Suprapubic skin (tissue), 4 donors: Measurements from ENCODE around the gene ALG1. TPM values are rescaled to one million over a fixed set of nuclear protein-coding genes. Genes with fewer than 3 reads are reported as not detected.
A peak's percentile ranks its signal among the peaks of the same experiment; 100 is the strongest.
"Not testable (repeated sequence)": the region's sequence is repeated elsewhere in the genome, so short reads cannot be mapped to it uniquely, and the experiment has no call there.

Experiments
- DNase-seq, 2 donors: peaks; one replicate each; pipeline ENCODE4 v3.0.0-alpha.2; 2019; ENCODE audit warnings: low spot score in 2 of 2
- H3K27ac ChIP-seq: fragments of 200-600 bp; sonication (generic); one replicate; pipeline ENCODE4 v1.5.1; 2019
- H3K27me3 ChIP-seq: fragments of 200-600 bp; sonication (generic); one replicate; pipeline ENCODE4 v1.5.1; 2019
- H3K36me3 ChIP-seq: fragments of 200-600 bp; sonication (generic); one replicate; pipeline ENCODE4 v1.5.1; 2019
- H3K4me1 ChIP-seq: fragments of 200-600 bp; sonication (generic); one replicate; pipeline ENCODE4 v1.5.1; 2019
- H3K4me3 ChIP-seq: fragments of 200-600 bp; sonication (generic); one replicate; pipeline ENCODE4 v1.5.1; 2019; ENCODE audit warnings: mild to moderate bottlenecking
- H3K9me3 ChIP-seq: fragments of 200-600 bp; sonication (generic); one replicate; pipeline ENCODE4 v1.5.1; 2019
- WGBS: methylation state at CpG from one replicate; pipeline ENCODE4 v1.1.5; 2018; 5-methylcytosine and 5-hydroxymethylcytosine counted together
- total RNA-seq, 4 donors: library from RNA; depleted of rRNA; stranded (reverse); fragments of >200 nt; gene quantifications; one replicate each; pipeline ENCODE4 v1.1.0, GENCODE V29; 2016

ALG1 gene
- total RNA-seq, 4 donors from 2014 or later = 14.5 to 22.3 (median 19.0) TPM

DNA sequence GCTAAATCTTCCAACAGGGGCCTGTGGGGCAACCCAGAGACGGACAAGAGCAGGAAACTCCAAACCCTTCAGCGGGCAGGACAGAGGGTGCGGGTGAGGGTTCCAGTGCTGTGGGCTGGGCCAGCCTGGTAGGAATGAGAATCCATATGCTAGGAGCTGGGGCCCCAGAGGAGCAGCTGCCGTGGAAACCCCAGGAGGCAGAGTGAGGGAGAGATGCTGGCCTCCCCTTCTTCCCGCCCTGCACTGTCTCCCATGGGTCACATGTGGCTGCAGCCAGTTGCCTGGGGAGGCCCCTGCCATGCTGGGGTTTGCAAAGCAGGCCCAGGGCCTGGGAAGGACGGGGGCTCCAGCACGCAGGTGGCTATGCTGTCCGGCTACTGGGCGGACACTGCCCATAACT, 21.4 kb downstream of the ALG1 start:
- not testable (repeated sequence) for H3K4me3 ChIP-seq, H3K27ac ChIP-seq, H3K9me3 ChIP-seq, H3K27me3 ChIP-seq, H3K4me1 ChIP-seq, DNase-seq
- peaks cover 21% of the 10 kb centered on the region for H3K36me3 ChIP-seq
- 83% methylated on average over 3 of the region's 9 CpGs for WGBS

DNA sequence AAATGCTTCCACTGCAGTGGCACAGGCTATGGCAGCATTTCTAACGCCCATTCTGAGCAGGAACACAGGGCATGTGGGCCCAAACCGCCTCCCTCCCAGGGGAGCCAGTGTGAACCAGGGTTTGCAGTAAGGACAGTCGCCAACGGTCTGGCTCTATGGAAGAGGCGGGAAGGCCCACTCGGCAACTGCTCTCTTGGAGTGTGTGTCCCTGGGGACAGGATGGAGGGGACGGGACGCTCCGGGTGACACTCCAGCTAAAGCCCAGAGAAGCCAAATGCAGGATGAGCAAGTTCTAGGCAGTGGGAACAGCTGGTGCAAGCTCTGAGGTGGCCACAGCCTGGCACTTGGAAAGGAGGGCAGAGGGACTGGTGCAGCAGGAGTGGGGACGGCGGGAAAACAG, 22.1 kb downstream of the ALG1 start:
- 77% methylated on average over 10 of the region's 11 CpGs for WGBS
- H3K4me3 ChIP-seq, H3K4me1 ChIP-seq, H3K9me3 ChIP-seq, H3K27me3 ChIP-seq, H3K27ac ChIP-seq, DNase-seq: not testable (repeated sequence)
- H3K36me3 ChIP-seq = peaks cover 17% of the 10 kb centered on the region

DNA sequence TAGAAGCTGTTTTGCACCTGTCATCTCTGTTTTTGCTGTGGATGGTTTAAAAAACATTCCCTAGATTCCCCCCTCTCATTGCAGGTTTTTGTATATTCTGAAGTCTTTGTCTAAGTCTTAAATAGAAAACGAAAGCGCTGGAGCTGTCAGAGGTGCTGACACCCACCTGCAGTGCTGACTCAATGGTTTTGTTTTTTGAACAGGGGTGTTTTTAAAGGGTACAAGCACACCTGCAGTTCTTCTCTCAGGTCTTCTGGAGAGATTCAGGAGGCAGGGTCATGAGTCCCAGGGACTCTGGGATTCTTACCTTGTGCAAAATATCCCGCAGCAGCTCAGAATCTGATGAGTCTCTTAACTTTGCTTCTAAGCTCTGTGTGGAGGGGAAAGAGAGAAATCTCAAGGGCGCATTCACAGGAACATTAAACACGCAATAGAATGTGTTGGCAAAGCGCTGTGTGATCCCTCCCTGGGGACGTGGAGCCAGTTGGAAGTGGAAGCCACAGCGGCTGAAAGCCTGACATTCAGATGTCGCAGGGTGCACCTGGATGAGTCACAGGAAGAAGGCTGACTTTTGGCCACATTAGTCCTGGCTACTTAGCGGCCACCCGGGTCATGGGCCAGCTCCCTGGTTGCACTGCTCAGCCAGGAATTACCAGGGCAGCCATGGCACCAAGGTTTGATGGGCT, 23.6 kb downstream of the ALG1 start:
- not testable (repeated sequence) for H3K4me3 ChIP-seq, DNase-seq, H3K27ac ChIP-seq, H3K27me3 ChIP-seq, H3K9me3 ChIP-seq, H3K36me3 ChIP-seq
- WGBS = 51% methylated on average over 9 of the region's 11 CpGs
- H3K4me1 ChIP-seq = peaks cover 12% of the 10 kb centered on the region

DNA sequence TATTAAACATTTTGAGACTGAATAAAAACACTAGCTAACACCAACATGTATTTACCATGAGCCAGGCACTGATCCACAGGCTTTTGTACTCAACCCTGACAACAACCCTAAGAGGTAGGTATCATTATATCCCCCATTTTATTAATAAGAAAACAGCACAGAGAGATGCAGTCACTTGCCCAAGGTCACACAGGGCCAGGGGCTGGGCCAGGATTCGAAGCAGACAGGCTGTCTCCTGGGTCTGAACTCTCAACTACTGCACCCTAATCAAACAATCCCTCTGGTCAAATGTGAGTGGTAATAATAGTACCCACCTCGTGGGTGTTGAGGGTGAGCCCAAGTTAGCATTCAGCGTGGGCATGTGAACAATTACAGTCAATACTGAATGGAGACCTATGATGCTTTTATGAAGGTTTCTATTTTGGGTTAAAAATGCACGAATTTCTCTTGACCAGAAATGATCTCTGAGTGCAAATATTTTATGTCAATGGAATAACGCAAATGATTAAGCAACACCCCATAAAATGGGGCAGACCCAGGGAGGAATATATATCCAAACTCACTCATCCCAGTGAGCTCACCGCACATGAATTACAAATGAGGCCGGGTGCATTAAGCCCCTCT, 24.9 kb downstream of the ALG1 start:
- H3K36me3 ChIP-seq, H3K9me3 ChIP-seq, DNase-seq, H3K27me3 ChIP-seq, H3K27ac ChIP-seq: not testable (repeated sequence)
- Histone ChIP-seq H3K4me1 (peaks cover 12% of the 10 kb centered on the region), H3K4me3 (peak overlapping the region; percentile 86)
- 26% methylated on average over 6 of the region's 7 CpGs for WGBS

DNA sequence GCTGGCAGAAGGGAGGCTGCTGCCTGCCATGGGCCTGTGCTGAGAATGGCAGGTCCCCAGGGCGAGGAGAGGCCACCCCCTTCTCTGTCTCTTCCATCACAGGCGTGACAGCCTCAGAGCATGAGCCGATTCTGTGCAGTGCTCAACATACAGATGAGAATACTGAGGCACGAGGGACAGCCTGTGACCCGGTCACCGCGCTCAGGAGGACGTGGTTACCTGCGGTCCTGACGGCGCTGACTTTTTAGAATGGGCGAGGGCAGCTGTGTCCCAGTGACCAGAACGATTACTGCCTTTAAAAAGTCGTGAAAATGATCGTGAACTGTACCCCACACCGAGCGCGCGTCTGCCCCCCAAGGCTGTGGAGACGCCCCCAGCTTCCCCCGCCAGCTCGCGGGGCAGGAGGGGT, 25.4 kb downstream of the ALG1 start:
- peak in 1 of 2 donors; percentile 73 for DNase-seq
- peaks cover 12% of the 10 kb centered on the region for H3K4me1 ChIP-seq
- 3% methylated on average over 13 of the region's 23 CpGs for WGBS
- not testable (repeated sequence) for H3K27me3 ChIP-seq, H3K9me3 ChIP-seq, H3K36me3 ChIP-seq
- H3K4me3 ChIP-seq = peak overlapping the region; percentile 86
- H3K27ac ChIP-seq = peak overlapping the region; percentile 82

DNA sequence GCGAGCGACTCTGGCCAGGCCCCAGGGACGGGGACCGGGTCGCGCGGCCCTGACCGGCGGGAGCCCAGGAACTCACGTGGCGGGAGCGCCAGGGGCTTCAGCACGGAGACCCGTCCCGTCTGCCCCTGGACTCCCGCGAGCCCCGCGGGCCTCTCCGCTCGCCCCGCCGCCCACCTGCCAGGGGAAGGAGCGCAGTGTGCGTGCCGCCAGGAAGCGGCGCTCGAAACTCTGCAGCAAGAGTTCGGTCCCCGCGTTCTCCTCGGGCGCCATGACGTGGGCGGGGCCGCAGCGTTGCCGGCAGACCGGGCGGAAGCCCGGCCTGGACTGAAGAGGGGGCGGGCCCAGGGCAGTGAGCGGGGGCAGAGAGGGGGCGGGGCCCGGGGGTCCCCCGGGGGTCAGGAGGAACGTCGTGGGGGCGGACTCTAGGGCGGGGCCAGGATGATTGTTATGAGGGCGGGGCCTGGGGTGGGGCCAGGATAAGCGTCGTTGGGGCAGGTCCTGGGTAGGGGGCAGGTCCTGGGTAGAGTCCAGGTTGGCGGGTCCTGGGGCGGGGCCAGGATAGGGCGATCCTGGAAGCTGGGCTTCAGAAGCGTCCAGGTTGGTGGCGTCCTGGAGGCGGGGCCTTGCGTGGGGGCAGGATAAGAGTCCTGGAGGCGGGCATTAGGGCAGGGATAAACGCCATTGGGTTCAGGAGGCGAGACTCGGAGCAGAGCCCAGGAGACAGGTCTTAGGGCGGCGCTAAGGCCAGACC, 26.0 kb downstream of the ALG1 start, which contains the start of gene EEF2KMT:
Gene EEF2KMT (minus strand): TSS at position 326 of the 751 bp plus-strand sequence. CDS start 56 bp downstream, at position 270.
- Histone ChIP-seq H3K27ac (peak within 1 kb of the TSS; percentile 82), H3K4me3 (peak within 1 kb of the TSS; percentile 86), H3K4me1 (peaks cover 12% of the 10 kb centered on the region)
- H3K36me3 ChIP-seq, H3K27me3 ChIP-seq, H3K9me3 ChIP-seq: not testable (repeated sequence)
- DNase-seq = peak; percentile 99 to 100
- WGBS = 0% methylated on average over 9 of the region's 67 CpGs

DNA sequence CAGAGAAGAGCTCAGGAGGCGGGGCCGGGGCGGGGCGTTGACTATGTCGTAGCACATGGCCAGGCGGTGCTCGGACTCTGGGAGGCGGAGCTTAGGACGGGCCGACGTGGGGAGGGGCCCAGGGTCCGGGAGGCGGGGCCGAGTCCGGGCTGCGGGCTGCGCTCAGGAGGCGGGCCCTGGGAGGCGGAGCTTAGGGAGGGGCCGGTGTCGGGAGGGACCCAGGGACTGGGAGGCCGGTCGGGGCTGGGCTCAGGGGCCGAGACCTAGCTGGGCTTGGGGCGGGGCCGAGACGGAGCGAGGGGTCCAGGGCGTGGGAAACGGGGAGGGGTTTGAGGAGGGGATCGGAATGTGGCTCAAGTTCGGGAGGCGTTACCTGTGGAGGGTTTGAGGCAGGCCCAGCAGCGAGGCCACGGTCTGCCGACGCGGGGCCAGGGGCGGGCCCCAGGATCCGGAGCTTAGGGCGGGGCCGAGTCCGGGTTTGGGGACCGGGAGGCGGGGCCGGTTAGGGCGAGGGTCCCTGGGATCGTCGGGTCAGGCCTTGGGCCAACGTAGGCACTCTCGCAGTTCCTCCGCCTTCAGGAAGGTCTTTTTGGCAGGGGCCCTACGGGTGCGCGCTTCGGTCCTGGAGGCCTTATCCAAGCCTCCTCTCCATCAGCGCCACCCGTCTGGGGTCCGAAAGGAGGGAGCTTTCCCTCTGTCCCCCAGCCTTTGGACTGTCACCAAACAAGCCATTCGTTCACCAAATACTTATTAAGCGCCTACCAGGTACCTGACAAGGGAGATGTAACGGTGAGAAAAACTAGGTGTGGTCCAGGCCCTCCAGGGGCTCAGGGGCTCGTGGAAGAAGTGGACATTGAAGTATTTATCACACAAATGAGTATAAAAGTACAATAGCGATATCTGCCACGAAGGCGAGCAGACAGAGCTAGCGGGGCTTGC, 26.8 kb downstream of the ALG1 start:
- peaks cover 12% of the 10 kb centered on the region for H3K4me1 ChIP-seq
- H3K36me3 ChIP-seq, H3K27me3 ChIP-seq, H3K9me3 ChIP-seq: not testable (repeated sequence)
- H3K4me3 ChIP-seq = peak overlapping the region; percentile 86
- H3K27ac ChIP-seq = peak overlapping the region; percentile 82
- 4% methylated on average over 23 of the region's 67 CpGs for WGBS
- peak; percentile 83 to 90 for DNase-seq

DNA sequence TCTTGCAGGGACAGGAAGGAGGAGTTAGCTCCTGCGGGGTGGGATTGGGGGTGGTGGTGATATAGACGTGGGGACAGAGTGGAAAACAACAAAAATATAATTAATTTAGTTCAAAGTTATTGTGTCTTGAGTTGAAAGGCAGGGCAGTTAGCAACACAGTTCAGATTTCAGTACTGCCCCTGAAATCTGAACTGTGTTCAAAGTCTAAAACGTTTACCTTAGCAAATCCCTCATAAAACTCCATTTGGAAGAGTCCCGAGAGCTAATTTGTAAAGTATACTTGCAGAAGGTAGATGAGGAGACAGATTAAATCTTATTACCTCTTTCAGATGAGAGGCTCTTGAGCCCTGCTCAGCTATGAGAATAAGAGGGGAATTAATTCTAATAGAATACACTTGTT, 27.5 kb downstream of the ALG1 start:
- H3K4me1 ChIP-seq = peaks cover 12% of the 10 kb centered on the region
- not testable (repeated sequence) for H3K27ac ChIP-seq, H3K27me3 ChIP-seq, H3K4me3 ChIP-seq, H3K9me3 ChIP-seq, H3K36me3 ChIP-seq, DNase-seq
- WGBS = 16% methylated on average over 4 of the region's 4 CpGs

DNA sequence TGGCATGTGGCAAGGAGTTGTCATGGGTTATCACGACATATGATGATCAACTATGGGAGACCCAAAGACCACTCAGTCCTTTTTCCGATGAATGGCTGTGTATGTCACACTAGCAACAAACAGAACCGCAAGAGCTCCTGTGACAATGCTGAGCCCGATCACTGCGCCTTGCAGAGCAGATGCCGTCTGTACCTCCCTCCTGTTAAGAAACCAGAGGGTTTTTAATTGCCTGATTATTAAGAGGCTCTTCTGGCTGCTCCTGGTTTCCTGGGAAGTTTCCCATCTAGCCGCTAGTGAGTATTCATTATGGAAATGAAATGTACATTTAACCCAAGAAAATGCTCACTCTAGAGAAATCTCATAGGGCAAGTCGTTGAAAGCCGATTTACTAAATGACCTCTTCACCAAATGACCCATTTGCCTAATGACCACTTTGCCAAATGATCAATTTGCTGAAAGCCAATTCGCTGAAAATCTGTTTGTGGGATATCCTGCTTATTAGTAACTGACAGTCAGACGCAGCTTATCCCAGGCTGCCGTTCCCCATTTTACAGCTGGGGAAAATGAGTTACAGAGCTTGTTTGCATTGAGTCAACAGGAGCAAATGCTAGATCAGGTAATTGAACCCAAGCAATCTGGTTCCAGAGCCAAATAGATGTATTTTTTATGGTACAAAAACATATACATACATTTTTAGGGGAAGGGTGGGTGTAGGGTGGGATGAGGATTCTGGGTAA, 31.8 kb downstream of the ALG1 start:
- H3K4me3 ChIP-seq, H3K36me3 ChIP-seq, H3K27me3 ChIP-seq, H3K9me3 ChIP-seq, DNase-seq, H3K27ac ChIP-seq, H3K4me1 ChIP-seq: not testable (repeated sequence)
- WGBS = 88% methylated on average over 12 of the region's 12 CpGs

DNA sequence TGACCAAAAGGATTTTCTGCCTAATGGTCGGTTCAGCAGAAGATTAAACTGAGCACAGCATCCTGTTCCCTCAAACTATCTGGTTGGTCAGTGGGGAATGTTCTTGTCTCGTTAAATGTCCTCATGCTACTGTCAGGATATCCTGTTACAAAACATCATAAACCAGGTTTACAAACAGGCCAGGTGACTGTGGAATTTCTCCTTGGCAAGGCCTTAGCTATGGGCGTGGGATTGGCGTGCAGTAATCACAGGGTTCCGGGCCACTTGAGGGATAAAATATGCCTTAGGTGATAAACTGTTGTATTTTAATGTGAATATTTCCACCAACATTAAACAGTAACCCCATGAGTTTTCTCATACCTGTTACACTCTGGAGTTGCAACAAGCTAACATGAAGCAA, 33.4 kb downstream of the ALG1 start:
- not testable (repeated sequence) for DNase-seq, H3K36me3 ChIP-seq, H3K9me3 ChIP-seq, H3K27ac ChIP-seq, H3K4me3 ChIP-seq, H3K27me3 ChIP-seq, H3K4me1 ChIP-seq
- WGBS = 47% methylated on average over 5 of the region's 5 CpGs
